ENCODE measurements around the gene KRT12.
"Not testable (repeated sequence)": the region's sequence is repeated elsewhere in the genome, so short reads cannot be mapped to it uniquely, and the experiment has no call there.

Gene KRT12

GRCh38 chr17:40841246-40841645 lies 25.8 kb downstream of the KRT12 start:
- DNase-seq: no peak

DNA sequence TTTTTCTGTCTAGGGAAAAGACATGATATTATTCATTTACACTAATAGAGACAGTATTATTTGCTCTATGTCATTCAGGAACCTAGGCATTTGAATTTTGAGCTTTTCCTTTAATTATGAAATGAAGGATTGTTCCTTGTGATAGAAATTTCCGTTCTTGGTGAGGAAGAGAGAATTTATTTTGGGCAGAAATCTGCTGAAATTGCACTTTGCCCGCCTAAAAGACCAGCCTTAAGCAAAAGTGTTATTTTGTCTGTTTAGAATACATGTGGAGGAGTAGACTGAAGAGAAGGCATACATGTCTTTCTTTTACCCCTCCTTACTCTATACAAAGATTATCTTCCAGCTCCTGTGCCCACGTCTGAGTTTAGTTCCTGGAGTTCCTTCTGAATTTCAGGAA lies 27.8 kb downstream of the KRT12 start:
- DNase-seq: no peak

DNA sequence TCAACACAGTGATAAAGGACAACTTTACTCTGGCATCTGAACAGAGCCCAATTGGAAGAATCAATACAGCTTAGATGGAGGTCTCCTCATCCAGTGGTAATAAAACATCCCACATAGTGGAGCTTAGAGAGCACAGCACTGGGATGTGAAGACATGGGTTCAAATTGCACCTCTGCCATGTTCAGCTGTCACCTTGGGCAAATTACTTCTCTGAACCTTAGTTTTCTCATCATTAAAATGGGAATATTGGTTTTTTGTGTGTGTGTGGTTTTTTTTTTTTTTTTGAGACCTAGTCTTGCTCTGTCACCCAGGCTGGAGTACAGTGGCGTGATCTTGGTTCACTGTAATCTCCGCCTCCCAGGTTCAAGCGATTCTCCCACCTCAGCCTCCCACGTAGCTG lies 31.0 kb downstream of the KRT12 start:
- no peak for DNase-seq

DNA sequence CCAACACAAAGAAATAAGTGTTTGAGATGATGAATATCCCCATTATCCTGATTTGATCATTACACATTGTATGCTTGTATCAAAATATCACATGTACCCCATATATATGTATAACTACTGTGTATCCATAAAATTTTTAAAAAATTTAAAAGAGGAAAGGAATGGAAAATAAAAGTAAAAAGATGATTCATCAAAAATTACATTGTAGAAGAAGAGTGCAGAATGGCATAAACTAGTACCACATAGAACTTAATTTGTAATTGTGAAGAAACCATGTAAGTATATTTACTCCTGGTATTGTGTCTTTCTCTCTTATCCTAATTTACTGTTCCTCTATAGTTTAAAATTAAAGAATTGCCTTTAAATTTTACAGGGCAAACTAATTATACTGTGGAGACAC lies 33.1 kb downstream of the KRT12 start:
- DNase-seq: no peak

DNA sequence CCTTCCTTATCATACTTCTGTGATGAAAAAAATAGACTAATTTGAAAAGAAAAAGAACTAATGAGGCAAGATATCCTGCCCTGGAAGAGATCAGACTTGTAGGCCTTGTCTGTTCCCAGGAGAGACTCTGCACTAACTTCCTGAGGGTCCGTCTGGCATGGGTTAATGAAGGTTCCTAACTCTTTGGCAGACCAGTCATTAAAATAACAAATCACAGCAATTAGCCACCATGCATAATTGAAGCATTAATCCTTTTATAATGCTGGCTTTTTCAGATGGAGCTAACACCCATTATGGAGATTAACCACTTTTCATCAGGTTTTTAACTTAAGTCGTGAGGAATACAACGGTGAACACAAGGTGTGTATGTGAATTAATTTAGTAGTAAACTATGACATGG lies 34.2 kb downstream of the KRT12 start:
- no peak for DNase-seq

DNA sequence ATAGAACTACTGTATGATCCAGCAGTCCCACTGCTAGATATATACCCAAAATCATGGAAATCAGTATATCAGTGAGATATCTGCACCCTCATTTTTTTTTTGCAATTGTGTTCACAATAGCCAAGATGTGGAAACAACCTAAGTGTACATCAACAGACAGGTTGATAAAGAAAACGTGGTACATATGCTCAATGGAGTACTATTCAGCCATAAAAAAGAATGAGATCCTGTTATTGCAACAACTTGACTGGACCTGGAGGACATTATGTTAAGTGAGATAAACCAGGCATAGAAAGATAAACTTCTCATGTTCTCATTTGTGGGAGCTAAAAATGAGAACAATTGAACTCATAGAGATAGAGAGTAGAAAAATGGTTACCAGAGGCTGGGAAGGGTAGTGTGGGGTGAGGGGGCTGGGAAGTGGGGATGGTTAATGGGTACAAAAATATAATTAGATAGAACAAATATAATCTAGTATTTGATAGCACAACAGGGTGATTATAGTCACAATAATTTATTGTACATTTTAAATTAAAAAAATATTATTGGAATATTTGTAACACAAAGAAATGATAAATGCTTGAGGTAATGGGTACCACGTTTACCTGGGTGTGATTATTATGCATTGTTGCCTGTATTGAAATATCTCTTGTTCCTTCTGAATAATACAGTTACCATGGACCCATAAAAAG lies 36.8 kb downstream of the KRT12 start:
- no peak for DNase-seq

DNA sequence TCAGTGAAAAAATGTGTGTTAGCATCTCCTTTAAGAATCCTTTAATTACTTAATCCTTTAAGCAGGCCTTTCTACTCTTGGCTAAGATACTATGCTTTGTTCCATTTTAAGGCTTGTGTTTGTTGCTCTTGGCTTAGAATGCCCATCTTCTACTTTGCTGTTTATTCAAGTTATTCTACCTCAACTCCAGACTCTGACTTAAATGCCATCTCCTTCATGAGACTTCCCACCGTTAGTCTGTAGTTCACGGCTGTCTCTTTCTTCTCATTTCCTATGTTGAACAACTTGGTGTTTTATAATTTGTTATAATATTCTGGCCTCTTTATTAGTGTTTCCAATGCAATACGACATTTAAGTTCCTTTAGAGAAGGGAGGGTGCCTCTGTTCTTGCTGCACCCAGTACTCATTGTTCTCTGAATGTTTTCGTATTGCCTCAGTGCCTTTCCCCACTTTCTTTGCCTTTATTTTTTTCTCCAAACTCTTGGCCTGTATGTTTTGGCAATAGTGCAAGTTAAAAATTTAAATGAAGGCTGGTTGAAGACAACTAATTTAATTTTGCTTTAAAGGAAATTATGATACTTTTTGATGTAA lies 38.5 kb downstream of the KRT12 start:
- DNase-seq: no peak

- no peak for DNase-seq
Observed at GRCh38 chr17:40827746-40828453, 39.1 kb downstream of the KRT12 start.

- no peak for DNase-seq
Observed at GRCh38 chr17:40825599-40825998, 41.4 kb downstream of the KRT12 start.

- no peak for DNase-seq
Observed at GRCh38 chr17:40824015-40824832, 42.8 kb downstream of the KRT12 start.

DNA sequence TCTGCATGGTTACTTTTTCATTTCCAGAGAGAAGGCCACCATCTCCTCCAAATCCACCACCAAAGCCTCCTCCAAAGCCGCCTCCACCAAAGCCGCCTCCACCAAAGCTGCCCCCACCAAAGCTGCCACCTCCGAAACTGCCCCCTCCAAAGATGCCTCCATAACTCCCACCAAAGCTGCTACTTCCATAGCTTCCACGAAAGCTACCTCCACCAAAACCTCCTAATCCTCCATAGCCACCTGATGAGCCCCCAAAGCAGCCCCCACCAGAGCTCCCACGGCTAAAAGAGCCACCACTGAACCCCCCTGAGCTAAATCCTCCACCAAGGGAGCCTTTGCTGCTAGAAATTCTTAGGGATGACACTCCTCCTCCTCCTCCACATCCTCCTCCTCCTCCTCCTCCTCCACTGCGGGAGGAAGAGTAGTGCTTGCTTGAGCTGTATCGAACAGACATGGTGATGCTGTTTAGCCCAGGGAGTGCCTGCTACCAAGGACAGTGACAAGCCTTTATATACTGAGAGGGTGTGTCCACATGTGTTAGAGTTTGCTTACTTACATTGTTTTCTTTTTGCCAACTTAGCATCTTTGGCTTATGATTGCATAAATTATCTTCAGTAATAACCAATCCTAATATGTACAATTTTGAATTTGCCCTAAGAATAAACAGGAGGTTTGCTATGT lies 44.8 kb downstream of the KRT12 start, which contains the start of gene KRT10:
Gene KRT10 (minus strand): TSS at position 483 of the 681 bp plus-strand sequence. CDS start 29 bp downstream, at position 454.
- no peak for DNase-seq

DNA sequence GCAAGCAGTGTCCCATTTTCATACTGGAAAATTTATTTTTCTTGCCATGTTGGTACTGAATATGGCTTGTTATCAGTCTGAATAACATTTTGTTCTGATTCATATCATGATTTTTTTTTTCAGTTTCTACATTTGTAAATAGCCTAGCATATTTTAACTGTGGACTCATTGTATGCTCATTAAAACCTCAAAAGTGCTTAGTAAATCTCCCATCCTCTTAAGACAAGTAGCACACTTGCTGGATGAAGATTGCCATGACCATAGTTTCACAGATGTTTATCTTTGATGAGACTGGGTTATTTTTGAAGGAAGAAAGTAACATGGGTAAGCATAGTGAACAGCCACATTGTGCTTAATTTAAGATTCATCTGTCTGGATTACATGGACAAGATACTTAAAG lies 45.5 kb downstream of the KRT12 start:
- no peak for DNase-seq

DNA sequence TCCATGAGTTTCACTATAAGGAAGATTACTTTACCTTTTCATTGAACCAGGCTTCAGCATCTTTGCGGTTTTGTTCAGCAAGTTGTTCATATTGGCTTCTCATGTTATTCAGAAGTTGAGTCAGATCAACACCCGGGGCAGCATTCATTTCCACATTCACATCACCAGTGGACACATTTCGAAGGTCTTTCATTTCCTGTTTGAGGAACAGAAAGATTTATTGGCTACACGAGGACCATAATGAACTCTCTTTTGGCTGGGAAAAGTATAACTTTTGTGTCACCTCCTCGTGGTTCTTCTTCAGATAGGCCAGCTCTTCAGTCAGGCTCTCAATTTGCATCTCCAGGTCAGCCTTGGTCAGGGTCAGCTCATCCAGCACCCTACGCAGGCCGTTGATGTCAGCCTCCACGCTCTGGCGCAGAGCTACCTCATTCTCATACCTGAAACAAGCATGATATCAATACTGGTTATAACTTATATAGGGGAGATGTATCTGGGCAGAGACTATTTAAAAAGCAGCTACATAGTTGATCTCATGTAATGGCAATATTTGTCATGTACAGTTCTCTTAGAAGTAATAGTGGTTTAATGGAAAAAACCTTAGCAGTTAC lies 46.7 kb downstream of the KRT12 start:
- DNase-seq: no peak

DNA sequence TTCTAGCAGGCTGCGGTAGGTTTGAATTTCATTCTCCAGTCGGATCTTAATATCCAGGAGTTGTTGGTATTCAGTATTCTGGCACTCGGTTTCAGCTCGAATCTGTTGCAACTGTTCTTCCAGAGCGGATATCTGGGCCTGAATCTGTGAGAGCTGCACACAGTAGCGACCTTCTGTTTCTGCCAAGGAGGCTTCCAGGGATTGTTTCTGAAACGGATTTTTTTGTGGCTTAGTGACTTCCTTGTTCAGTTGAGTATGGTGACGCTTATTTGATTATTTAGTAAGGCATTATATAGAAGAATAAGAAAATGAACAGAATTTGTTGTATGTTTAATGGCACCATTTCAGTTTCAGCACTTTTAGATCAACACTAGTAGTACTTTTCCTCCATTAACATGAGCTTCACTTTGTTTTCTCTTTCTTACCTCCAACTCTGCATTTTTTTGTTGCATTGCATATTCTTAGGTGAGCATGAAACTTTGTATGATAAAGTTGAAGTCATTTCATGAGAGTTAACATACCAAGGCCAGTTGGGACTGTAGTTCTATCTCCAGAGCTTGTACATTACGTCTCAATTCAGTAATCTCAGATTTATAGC lies 47.4 kb downstream of the KRT12 start:
- DNase-seq: no peak

- peak; percentile 88 for DNase-seq
Observed at GRCh38 chr17:40818733-40819527, 48.1 kb downstream of the KRT12 start.

DNA sequence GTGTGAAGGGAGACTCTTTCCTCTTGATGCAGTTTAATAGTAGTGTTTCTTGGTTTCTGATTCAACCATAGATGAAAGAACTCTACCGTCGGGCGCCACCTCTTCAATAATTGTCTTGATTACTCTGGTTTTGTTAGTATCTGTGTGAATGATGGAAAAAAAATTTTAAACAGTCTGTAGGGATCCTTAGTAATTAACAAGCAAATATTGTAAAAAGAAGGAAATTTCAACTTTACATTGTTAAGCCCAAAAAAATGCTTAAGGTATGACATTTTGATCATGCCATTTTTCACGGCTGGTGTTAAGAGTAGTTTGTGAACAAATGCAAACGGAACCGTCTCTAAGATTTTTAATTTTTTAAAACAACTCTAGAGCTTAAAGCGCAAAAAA lies 48.7 kb downstream of the KRT12 start:
- no peak for DNase-seq

- no peak for DNase-seq
Observed at GRCh38 chr17:40817103-40817682, 49.8 kb downstream of the KRT12 start.

DNA sequence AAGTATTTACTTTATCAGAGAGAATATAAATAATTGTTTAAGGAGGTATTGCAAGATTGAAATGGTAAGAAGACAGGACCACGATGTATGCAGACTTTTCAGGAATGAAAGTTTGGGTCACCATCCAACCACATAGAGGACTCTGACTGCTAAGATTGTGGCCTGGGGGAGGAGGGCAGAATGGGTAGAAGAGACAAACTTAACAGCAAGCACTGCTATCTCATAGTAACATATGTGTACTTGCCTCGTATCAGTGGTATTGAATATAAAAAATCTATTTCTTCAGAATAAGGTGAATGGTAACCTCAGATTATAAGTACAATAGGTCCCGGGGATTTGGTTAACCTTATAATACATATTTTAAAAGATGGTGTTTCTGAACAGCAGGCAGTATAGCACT lies 50.5 kb downstream of the KRT12 start:
- DNase-seq: no peak

- no peak for DNase-seq
Observed at GRCh38 chr17:40815381-40815780, 51.6 kb downstream of the KRT12 start.

GRCh38 chr17:40814657-40815056 lies 52.4 kb downstream of the KRT12 start:
- not testable (repeated sequence) for DNase-seq

DNA sequence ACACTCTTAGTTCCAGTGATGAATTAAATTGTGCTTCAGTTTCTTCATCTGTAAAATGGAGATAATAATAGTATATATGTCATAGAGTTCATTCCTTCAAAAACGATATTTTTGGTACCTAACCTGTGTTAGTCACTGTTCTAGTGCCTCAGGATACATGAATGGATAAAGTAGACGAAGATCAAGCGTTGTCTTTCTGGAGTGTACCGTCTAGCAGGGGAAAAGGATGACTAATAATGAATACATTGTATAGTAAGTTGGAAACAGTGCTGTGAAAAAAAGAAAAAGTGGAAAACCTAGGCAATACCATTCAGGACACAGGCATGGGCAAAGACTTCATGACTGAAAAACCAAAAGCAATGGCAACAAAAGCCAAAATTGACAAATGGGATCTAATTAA lies 53.2 kb downstream of the KRT12 start:
- DNase-seq: no peak

Measured in DMS53 (cell line).